Central memory CD4-positive, alpha-beta T cell (primary cell): Measurements from ENCODE around the gene ATG7.
"Not testable (repeated sequence)": the region's sequence is repeated elsewhere in the genome, so short reads cannot be mapped to it uniquely, and the experiment has no call there.

Experiments used
- DNase-seq: peaks from one replicate; pipeline ENCODE4 v3.0.0; 2022

The ATG7 gene

DNA sequence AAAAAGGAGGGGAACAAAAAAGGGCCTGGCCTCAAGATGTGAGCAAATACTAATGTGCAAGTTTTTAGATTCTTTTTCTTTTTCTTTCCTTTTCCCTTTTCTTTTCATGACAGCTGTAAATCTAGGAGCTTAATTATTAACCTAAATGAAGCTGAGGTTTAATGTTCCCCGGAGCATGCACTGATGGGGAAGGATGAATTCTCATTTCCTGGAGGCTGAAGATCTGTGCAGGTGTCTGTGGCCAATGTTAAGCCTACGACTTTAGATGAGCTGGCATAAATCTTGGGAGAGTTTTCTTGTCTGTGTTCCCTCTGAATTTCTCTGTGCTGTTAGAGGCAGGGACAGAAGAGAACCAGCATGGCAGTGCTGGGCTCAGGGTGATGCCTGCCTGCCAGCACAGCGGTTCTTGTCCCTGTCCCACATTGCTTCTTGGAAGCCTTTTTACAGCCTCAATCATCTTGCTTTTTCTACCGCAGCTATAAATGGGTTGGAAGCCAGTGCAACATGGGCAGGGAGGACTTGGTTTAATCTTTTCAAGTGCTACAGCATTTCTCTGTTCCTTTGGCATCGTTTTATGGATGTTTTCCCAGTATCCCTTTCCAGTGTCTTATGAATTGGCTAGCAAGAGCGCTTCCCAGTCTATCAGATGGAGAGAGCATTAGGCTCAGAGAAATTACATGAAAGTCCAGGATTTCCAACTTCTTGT is 119.1 kb downstream of the ATG7 start:
- no peak for DNase-seq

DNA sequence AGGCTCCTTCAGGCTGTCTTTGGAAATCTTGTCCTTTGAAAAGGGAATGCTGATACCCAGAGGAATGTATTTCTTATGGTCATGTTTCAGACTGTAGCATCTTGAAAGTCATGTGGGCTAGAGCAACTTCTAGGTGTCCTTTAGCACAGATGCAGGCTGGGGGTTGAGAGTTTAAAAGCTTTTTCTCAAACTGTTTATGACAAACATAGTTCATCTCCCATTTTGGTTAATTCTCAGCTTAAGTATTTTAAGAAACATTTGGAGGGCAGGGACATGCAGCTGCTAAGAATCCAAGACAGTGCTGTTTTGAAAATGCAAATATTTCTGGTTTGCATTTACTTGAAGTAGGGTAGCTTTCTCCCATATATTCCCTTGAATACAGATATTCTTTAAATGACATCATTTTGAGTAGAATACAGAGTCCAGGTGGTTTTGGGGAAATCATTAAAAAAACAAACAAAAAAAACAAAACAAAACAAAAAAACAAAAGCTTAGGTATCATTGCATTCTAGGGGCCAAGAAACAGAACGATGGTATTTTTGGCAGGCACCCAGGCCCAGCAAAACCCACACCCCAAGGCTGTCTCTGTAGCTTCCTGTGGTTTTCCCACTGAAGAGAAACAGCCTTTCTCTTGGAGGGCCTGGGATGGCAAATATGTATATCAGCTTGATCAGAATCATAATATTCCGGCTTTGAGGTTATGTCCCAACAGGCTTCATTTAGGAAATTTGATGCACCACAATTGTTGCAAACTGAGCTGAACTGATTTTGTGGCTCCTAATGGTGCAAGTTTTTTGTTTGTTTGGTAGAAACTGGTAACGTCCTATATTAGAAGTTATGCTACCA is 120.0 kb downstream of the ATG7 start:
- DNase-seq: no peak

DNA sequence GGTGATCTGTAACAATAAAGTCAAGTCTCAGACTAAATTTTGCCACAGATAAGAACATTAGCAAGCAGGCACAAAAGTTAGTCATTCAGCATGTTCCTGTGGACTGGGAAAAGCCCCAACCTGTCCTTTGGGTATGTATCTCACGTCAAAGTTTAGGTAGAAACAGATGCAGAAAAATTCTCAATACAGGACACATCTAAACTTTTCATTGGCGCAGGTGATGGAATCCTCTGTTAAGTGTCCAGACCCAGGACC is 120.6 kb downstream of the ATG7 start:
- DNase-seq: no peak

DNA sequence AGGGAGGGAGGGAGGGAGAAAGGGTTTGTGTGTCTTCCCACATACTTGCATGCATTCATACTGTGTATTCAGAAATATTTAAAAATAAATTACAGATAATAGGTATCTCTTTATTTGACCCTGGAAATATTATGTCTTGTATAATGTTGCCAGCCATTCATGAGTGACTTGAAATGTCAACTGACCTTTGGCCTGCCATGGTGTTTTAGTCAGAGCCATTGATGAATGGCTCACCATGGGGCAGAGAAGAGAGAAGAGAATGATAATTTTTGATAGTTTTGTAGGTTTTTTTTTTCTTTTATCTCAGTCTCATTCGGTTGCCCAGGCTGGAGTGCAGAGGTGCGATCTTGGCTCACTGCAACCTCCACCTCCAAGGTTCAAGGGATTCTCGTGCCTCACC is 121.2 kb downstream of the ATG7 start:
- DNase-seq: no peak

DNA sequence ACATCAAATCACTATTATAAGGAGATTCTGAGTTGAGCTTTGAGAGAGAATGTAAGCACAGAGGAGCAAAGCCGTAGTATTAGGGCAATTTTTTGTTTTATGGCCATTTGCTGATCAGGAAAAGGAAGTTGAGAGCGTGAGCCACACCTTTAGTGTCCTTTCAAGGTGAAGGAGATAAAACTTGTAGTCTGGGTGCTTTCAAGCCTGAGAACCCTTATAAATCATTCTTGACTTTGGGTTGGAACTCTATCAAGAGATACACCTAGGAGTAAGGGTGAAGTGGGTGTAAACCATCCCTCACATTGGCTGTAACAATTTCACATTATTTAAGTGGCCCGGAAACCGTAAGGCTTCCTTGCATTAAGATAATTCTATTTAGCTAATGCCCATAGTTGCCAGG is 122.2 kb downstream of the ATG7 start:
- no peak for DNase-seq

DNA sequence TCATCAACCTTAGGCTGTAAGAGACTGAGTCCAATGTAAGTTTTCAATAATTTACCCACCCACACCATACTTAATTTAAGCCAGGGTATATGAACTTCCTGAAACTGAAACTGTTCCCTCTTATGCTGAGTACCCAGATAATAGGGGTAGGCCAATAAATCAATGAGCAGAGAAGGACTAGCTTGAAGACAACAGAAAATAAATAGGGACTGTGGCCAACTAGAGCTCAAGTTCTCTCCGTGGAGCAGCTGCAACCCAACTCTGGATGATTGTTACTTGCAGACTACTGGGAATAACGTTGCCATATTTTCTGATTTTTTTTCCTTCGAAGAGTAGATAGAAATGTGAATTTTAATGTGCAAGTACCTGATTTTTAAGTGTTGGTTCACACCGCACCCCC is 128.0 kb downstream of the ATG7 start:
- no peak for DNase-seq

DNA sequence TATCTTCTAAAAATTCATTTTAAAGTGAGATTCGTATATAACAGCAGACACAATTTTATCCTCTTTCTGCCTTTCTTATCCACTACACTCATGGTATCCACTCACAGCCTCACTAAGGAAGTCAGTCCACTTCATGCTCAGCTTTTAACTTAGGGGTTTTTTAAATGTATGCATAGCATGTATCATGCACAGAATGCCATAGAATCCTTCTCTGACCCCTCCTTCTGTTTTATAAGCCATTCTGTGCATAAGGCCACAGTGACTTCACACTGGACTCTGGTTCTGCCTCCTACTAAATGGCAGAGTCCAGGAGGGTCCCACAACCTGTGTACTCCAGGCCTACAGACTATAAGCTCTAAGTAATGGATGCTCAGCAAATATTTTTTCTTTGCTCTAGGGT is 129.2 kb downstream of the ATG7 start:
- no peak for DNase-seq

DNA sequence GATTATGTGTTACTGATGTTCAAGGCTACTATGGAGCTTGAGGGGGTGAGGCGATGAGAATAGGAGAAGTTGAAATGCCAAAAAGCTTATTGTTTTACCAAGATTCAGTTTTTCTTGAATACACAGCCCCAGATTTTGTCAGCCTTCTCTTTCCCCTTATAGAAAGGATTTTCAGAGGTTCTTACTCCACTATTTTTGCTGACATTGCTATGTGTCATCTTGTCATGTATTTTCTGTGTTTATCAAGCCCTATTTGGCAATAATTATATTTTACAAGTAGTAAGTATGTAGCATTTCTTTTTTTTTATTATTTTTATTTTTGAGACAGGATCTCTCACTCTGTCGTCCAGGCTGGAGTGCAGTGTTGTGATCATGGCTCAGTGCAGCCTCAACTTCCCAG is 133.1 kb downstream of the ATG7 start:
- DNase-seq: no peak

DNA sequence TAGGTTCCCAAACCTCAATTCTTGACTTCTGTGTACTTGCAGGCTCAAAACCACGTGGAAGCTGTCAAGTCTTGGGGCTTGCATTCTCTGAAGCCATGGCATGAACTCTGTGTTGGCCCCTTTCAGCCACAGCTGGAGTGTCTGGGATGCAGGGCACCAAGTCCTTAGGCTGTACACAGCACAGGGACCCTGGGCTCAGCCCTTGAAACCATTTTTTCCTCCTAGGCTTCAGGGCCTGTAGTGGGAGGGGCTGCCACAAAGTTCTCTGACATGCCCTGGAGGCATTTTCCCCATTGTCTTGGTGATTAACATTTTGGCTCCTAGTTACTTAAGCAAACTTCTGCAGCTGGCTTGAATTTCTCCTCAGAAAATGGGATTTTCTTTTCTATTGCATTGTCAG is 135.4 kb downstream of the ATG7 start:
- no peak for DNase-seq

DNA sequence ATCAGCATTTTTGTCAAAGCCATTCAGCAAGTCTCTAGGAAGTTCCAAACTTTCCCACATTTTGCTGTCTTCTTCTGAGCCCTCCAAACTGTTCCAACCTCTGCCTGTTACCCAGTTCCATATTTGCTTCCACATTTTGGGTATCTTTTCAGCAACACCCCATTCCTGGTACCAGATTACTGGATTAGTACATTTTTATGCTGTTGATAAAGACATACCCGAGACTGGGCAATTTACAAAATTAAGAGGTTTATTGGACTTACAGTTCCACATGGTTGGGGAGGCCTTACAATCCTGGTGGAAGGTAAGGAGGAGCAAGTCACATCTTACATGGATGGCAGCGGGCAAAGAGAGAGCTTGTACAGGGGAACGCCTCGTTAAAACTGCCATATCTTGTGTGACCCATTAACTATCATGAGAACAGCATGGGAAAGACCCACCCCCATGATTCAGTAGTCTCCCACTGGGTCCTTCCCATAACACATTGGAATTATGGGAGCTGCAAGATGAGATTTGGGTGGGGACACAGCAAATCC is 136.2 kb downstream of the ATG7 start:
- not testable (repeated sequence) for DNase-seq

DNA sequence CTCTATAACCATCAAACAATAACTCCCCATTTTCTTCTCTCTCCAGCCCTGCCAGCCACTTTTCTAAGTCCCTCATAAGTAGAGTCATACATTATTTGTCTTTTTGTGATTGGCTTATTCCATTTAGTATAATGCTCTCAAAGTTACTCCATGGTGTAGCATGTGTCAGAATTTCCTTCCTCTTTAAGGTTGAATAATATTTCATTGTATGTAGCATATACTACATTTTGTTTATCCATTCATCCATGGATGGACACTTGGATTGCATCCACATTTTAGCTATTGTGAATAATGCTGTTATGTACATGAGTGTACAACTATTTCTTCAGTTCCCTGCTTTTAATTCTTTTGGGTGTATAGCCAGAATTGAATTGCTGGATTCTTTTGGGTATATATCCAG is 138.4 kb downstream of the ATG7 start:
- no peak for DNase-seq

DNA sequence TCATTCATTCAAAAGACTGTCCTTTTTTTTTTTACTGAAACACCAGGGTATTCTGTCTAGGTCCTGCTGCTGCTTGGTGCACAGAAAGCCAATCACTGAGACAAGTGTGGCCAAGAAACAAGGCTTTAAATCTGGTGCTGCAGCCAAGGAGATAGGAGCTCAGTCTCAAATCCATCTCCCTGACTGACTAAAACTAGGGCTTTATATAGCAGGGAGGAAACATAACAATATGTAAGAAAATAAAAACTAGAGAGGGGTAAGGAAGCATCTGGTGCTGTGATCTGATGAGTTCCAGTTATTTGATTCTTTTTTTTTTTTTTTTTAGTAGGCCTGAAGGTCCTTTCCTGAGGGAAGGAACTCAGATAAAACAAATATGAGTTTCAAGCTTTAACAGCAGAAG is 139.8 kb downstream of the ATG7 start:
- DNase-seq: no peak

DNA sequence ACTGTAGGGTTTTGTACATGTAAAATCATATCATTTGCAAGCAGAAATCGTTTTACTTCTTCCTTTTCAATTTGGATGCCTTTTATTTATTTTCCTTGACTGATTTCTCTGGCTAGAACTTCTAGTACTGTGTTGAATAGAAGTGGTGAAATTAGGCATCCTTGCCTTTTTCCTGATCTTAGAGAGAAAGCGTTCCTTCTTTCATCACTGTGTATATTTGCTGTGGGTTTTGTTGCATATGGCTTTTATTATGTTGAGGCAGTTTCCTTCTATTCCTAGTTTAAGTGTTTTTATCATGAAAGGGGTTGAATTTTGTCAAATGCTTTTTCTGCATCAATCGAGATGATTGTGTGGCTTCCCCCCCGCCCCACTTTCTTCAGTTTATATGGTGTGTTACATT is 140.9 kb downstream of the ATG7 start:
- DNase-seq: no peak

DNA sequence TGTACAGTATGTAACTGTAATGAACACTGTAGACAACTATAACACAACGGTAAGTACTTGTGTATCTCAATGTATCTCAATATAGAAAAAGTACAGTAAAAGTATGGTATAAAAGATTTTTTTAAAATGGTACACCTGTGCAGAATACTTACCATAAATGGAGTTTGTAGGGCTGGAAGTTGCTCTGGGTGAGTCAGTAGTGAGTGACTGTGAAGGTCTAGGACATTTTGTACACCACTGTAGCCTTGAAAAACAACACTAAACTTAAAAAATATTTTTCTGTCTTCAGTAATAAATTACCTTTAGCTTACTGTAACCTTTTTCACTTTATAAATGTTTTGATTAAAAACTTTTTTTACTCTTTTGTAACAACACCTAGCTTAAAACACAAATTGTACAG is 142.9 kb downstream of the ATG7 start:
- no peak for DNase-seq

DNA sequence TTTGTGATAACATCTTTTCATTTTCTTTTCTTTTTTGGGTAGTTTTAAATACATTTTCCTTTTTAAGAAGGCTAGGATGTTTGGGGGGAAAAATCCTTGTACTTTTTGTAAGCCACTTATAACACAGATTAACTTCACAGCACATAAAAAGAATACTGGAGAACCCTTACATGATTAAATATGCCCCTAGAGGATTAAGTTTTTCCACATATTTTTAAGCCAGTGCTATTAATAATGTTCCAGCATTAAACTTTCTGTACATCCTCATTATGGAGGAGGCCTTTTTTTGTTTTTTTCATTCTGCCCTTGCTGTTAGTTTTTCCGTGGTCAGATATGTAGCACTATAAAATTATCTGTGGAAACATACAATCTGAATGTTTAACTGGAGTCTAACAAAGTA is 147.9 kb downstream of the ATG7 start:
- DNase-seq: no peak

DNA sequence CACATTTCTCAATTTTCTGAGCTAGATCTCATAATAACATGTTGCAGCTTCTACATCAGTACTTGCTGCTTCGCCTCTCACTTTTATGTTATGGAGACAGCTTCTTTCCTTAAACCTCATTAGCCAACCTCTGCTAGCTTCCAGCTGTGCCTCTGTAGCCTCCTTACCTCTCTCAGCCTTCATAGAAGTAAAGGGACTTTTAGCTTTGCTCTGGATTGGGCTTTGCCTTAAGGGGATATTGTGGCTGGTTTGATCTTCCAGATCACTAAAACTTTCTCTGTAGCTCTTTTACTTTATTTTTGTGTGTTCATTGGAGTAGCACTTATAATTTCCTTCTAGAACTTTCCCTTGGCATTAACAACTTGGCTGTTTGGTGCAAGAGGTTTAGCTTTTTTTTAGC is 150.1 kb downstream of the ATG7 start:
- no peak for DNase-seq

DNA sequence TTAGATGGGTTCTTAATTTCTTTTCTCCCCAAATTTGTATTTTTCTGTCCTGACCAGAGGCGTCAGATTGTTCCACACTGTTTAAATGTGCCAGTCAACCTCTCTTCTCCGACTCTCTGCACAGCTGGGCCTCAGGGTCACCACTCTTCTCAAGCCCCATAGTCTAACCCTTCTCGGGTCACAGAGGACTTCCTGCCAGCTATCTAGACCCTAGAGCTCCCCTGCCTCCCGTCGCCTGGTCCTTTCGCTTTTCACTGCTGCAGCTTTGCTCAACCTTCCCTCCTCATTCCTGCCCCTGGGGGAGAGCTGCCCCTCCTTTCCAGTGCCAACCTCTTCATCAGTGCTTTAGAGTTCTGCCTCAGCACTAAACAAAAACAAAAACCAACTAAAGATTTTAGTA is 151.7 kb downstream of the ATG7 start:
- DNase-seq: no peak

DNA sequence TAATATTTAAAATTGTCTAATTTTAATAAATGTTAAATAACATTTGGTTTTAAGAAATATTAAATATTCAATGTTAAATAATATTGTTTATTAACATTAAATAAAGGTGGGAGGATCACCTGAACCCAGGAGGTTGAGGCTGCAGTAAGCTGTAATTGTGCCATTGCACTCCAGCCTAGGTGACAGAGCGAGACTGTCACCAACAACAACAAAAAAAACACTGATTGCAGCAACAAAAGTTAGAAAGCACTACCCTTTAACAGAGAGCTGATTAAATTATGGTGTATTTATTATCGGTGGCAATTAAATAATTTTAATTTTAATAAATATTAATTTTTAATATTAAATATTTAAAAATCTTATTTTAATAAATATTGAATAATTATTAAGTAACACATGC is 152.1 kb downstream of the ATG7 start:
- DNase-seq: no peak

DNA sequence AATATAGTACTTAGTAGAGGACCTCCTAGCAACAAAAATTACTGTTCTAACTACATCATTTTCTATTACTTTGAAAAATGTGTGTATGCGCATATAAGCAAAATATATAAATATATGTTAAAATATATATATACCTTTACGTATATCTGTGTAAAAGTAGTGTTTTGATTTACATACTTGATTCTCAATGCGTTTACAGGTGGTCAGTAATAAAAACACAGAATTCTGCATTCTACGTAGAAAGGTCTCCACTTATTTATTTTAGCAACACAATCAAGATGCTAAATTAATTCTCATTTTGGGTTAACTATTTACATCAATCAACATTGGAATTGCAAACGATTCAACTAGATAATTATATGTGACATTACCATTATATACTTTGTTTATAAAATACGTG is 158.0 kb downstream of the ATG7 start:
- no peak for DNase-seq

DNA sequence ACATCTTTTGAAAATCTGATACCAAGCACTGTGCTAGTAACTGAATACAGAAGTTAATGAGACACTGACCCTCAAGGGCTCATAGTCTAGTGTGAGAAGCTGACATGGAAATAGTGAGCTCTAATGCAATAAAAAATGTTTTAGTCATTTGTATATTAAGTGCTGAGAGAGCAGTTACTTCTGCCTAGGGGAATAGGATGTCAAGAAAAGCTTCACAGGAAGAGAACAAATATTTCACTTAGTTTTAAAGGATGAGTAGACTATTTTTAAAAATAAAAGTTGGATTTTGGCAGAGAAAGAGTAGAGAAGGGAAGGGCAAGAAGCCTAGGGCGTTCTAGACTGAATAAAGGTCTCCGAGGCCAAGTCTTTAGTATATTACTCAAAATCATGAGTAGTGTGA is 158.4 kb downstream of the ATG7 start:
- DNase-seq: no peak

DNA sequence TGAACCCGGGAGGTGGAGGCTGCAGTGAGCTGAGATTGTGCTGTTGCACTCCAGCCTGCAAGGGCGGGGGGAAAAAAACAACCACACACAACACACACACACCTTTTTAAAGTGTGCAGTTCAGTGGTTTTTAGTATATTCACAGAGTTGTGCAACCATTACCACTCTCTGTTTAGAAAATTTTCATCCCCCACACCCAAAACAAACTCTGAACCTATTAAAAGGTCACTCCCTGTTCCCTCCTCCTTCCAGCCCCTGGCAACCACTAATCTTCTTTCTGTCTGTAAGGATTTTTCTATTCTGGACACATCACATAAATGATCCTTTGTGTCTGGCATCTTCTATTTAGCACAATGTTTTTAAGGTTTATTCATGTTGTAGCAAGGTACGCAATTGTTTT is 159.1 kb downstream of the ATG7 start:
- no peak for DNase-seq

DNA sequence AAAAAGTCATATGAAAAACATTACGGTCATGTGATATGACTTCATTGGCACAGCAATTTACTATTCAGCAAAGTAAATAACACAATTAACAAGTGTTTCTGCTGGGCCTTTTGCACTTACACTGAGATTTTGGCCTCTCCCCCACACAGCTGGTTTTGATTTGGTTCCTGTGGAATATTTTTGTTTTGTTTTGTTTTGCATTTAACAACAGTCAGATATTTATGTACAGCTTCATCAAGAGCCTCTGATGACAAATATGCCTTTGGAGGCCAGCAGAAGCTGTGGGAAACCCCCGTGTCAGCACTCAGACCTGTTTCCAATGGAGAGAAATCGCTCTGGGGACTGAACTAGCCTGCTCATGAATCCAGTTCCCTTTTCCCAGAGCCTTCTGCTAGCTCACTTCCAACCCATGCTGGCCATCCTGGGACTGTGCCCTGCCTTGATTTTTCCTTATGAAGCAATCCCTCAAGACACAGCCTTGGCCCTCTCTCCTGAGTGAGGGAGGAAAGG is 161.9 kb downstream of the ATG7 start:
- DNase-seq: no peak

DNA sequence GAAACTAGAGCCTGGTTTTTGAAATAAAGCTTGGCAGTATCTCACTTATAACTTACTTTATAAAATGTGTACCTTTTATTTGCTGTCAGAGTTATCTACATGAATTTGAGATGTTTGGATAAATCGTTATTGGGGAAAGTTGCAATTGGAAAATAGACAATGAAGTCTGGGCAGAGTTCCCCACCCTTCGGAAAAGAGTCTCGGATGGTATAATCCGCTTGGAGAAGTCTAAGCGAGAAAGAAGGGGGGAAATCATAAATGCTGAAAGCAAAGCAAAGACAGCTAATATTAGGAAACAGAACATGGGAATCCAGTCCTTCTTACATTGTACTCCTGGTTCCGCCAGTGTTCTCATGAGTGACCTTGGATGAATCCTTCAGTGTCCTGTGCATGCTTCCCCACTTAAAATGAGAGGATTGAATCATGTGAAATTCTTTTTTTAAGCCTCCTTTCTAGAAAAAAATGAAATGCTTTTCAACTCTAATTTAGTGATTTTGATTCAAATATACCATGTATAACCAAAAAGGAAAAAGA is 162.4 kb downstream of the ATG7 start:
- no peak for DNase-seq
